Measurements from ENCODE around the gene SEMA5B. TPM values are rescaled to one million over a fixed set of nuclear protein-coding genes. Genes with fewer than 3 reads are reported as not detected.

SEMA5B gene
- polyA plus RNA-seq, 1 of the 3 experiments (the other 2 are of a cell fraction), result 0.43 TPM

- no peak for DNase-seq
- H3K79me2 ChIP-seq (ENCODE audit: insufficient read depth), result no peaks in the 10 kb centered on the region
- 59% methylated on average over 4 of the region's 5 CpGs for WGBS (ENCODE audit: low lambda C conversion rate)
Measured at GRCh38 chr3:122932251-122932967, 95.2 kb downstream of the SEMA5B start.

GRCh38 chr3:122931636-122932035, 95.9 kb downstream of the SEMA5B start:
- Histone ChIP-seq H3K9me2 (no peaks in the 10 kb centered on the region), H3K9me3 (no peaks in the 10 kb centered on the region), H2AFZ (ENCODE audit: low read depth) (no peak overlapping the region), H3K36me3 (replicated peaks in 1 of 2; ENCODE audit: control insufficient read depth in 1 of 2, insufficient read depth in 2 of 2, low read length in 1 of 2) (no peaks in the 10 kb centered on the region), H3K79me2 (ENCODE audit: insufficient read depth) (no peaks in the 10 kb centered on the region), H4K20me1 (ENCODE audit: insufficient read depth) (no peaks in the 10 kb centered on the region), H3K9ac (no peak overlapping the region), H3K27ac (ENCODE audit: low read depth in 2 of 2, low read length in 1 of 2) (no peak overlapping the region), H3K4me3 (ENCODE audit: low read depth in 2 of 2, low read length in 1 of 2) (no peak overlapping the region), H3F3A (replicated peaks; ENCODE audit: insufficient read depth) (no peaks in the 10 kb centered on the region), H3K27me3 (ENCODE audit: insufficient read depth) (no peaks in the 10 kb centered on the region), H3K4me1 (ENCODE audit: control insufficient read depth in 1 of 2, insufficient read depth in 2 of 2, low read depth in 1 of 2, low read length in 1 of 2) (peaks cover 0 to 32% of the 10 kb centered on the region in 2 experiments; a peak in 2 of 4 replicates), H3K4me2 (no peak overlapping the region)
- 73% methylated on average over 4 of the region's 4 CpGs for WGBS (ENCODE audit: low lambda C conversion rate)
- DNase-seq, result no peak
- POLR2A ChIA-PET, result no interaction called here
- CTCF ChIA-PET, result no interaction called here
- no peak for TF ChIP-seq POLR2AphosphoS5 (IDR thresholded peaks at IDR 0.05; ENCODE audit: low read depth, low read length)
- TF ChIP-seq EZH2phosphoT487 (IDR thresholded peaks at IDR 0.05; ENCODE audit: borderline replicate concordance, low read depth), result no peak
- TF ChIP-seq GABPA (IDR thresholded peaks at IDR 0.05; ENCODE audit: low read depth), result no peak
- no peak for TF ChIP-seq REST (IDR thresholded peaks at IDR 0.05; ENCODE audit: low read depth, low read length)
- no peak for TF ChIP-seq ZBTB33 (IDR thresholded peaks at IDR 0.05; ENCODE audit: borderline replicate concordance, low read depth)
- no peak for TF ChIP-seq RAD21 (IDR thresholded peaks at IDR 0.05; ENCODE audit: low read length)
- no peak for TF ChIP-seq FOXM1 (IDR thresholded peaks at IDR 0.05; ENCODE audit: low read depth)
- no peak for TF ChIP-seq USF1 (IDR thresholded peaks at IDR 0.05; ENCODE audit: borderline replicate concordance, low read depth)
- no peak for TF ChIP-seq JUND (IDR thresholded peaks at IDR 0.05)

More at GRCh38 chr3:122932251-122932967, 95.2 kb downstream of the SEMA5B start:
- H3K4me2 ChIP-seq, result no peak overlapping the region
- POLR2A ChIA-PET, result no interaction called here
- H3F3A ChIP-seq (replicated peaks; ENCODE audit: insufficient read depth), result no peaks in the 10 kb centered on the region
- H3K36me3 ChIP-seq (replicated peaks in 1 of 2; ENCODE audit: control insufficient read depth in 1 of 2, insufficient read depth in 2 of 2, low read length in 1 of 2), result no peaks in the 10 kb centered on the region
- no peak overlapping the region for H3K27ac ChIP-seq (ENCODE audit: low read depth in 2 of 2, low read length in 1 of 2)
- no peaks in the 10 kb centered on the region for H3K9me2 ChIP-seq
- TF ChIP-seq POLR2AphosphoS5 (IDR thresholded peaks at IDR 0.05; ENCODE audit: low read depth, low read length) (no peak), REST (IDR thresholded peaks at IDR 0.05; ENCODE audit: low read depth, low read length) (no peak), EZH2phosphoT487 (IDR thresholded peaks at IDR 0.05; ENCODE audit: borderline replicate concordance, low read depth) (no peak), NFIC (IDR thresholded peaks at IDR 0.05; ENCODE audit: borderline replicate concordance) (no peak)
- H3K27me3 ChIP-seq (ENCODE audit: insufficient read depth), result no peaks in the 10 kb centered on the region
- H3K4me1 ChIP-seq (ENCODE audit: control insufficient read depth in 1 of 2, insufficient read depth in 2 of 2, low read depth in 1 of 2, low read length in 1 of 2), result peaks cover 0 to 40% of the 10 kb centered on the region in 2 experiments; a peak in 2 of 4 replicates
- H3K9ac ChIP-seq, result no peak overlapping the region
- no peak overlapping the region for H3K4me3 ChIP-seq (ENCODE audit: low read depth in 2 of 2, low read length in 1 of 2)
- H4K20me1 ChIP-seq (ENCODE audit: insufficient read depth), result no peaks in the 10 kb centered on the region
- CTCF ChIA-PET, result no interaction called here
- H3K9me3 ChIP-seq, result no peaks in the 10 kb centered on the region
- H2AFZ ChIP-seq (ENCODE audit: low read depth), result no peak overlapping the region
